ENCODE data around the gene CWC25.

DNA sequence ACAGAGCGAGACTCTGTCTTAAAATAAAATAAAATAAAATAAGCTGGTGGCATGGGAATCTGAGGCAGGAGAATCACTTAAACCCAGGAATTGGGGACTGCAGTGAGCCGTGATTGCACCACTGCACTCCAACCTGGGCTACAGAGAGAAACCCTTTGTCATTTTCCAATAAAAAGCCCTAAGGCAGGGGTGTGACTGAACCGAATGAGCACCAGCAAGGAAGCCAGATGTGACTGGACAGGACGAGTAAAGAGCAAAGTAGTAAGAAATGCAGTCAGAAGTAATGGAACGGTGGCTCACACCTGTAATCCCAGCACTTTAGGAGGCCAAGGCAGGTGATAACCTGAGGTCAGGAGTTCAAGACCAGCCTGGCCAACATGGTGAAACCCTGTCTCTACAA, 32.1 kb upstream of the CWC25 start:
- no peak for TF ChIP-seq REST (IDR thresholded peaks at IDR 0.05; ENCODE audit: low read depth, low read length)
- TF ChIP-seq, protein P1, sequence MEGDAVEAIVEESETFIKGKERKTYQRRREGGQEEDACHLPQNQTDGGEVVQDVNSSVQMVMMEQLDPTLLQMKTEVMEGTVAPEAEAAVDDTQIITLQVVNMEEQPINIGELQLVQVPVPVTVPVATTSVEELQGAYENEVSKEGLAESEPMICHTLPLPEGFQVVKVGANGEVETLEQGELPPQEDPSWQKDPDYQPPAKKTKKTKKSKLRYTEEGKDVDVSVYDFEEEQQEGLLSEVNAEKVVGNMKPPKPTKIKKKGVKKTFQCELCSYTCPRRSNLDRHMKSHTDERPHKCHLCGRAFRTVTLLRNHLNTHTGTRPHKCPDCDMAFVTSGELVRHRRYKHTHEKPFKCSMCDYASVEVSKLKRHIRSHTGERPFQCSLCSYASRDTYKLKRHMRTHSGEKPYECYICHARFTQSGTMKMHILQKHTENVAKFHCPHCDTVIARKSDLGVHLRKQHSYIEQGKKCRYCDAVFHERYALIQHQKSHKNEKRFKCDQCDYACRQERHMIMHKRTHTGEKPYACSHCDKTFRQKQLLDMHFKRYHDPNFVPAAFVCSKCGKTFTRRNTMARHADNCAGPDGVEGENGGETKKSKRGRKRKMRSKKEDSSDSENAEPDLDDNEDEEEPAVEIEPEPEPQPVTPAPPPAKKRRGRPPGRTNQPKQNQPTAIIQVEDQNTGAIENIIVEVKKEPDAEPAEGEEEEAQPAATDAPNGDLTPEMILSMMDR (IDR thresholded peaks at IDR 0.05) = no peak
- no peak for TF ChIP-seq NFIC (IDR thresholded peaks at IDR 0.05; ENCODE audit: borderline replicate concordance)

All from SK-N-SH (cell line).